ENCODE measurements around the gene ADAMTSL1.

The ADAMTSL1 gene

DNA sequence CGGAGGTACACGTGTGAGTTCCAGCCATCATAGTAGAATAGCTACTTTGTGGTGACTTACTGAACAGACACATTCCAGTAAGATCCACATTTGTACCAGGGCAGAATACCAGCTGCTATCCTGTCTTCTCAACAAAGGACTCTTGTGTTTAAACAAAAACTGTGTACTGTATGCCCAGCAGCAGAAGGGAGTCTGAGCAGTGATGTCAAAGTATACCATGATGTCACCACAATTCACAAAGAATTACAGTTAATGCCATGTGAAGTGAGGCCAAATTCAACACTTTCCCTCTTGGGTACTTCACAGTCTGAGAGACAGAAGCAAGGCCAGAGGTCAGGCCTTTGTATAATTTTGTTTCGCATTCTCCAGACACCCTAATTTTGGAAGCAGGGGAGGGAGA lies 137.0 kb downstream of the ADAMTSL1 start:
- no peak for DNase-seq (ENCODE audit: low spot score)
- TF ChIP-seq, protein P1, sequence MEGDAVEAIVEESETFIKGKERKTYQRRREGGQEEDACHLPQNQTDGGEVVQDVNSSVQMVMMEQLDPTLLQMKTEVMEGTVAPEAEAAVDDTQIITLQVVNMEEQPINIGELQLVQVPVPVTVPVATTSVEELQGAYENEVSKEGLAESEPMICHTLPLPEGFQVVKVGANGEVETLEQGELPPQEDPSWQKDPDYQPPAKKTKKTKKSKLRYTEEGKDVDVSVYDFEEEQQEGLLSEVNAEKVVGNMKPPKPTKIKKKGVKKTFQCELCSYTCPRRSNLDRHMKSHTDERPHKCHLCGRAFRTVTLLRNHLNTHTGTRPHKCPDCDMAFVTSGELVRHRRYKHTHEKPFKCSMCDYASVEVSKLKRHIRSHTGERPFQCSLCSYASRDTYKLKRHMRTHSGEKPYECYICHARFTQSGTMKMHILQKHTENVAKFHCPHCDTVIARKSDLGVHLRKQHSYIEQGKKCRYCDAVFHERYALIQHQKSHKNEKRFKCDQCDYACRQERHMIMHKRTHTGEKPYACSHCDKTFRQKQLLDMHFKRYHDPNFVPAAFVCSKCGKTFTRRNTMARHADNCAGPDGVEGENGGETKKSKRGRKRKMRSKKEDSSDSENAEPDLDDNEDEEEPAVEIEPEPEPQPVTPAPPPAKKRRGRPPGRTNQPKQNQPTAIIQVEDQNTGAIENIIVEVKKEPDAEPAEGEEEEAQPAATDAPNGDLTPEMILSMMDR (IDR thresholded peaks at IDR 0.05; ENCODE audit: borderline replicate concordance, control extremely low read depth, extremely low read depth, insufficient read depth, missing control alignments): no peak

DNA sequence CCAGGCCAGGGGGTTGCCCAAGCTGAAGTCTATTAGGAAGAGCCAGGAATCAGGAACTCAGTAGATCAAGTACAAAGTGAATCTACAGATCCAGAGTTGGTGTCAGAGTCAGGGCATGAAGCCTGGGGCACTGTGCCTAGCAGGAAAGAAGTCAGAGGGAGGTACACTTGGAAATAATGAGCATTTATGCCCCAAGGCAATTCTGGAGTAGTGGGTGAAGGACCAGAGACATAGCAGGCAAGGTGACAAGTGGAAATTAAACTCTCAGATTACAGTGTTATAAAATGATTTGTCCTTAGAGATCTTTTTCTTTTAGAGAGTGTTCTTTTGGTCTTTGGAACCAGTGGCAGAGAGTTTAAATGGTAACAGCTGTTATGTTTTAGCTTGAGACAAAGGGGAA lies 138.0 kb downstream of the ADAMTSL1 start:
- in situ Hi-C loops (cut with MboI; ENCODE audit: low sequenced_read_pairs, unreplicated experiment): no loop called here
- TF ChIP-seq, protein P1 (IDR thresholded peaks at IDR 0.05; ENCODE audit: borderline replicate concordance, control extremely low read depth, extremely low read depth, insufficient read depth, missing control alignments): no peak
- DNase-seq (ENCODE audit: low spot score): no peak

More for the DNA sequence above, 137.0 kb downstream of the ADAMTSL1 start:
- in situ Hi-C loops (cut with MboI; ENCODE audit: low sequenced_read_pairs, unreplicated experiment): no loop called here

DNA sequence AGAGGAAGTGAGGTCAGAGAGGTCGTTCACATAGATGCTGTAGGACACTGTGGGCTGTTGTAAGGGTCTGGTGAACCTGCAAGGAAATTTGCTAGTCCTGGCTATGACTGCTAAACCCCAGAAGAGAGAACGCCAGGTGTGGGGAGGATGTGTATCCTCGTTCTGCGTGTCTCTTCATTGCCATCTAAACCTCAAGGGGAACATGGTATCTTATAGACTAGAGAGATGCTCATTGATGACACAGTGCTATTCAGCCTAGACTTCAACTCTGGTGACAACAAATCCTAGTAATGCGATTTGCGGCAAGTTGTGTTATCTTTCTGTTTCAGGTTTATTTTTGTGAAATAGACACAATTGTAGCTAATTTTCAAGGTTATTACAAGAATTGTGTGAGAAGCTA lies 140.2 kb downstream of the ADAMTSL1 start:
- in situ Hi-C loops (cut with MboI; ENCODE audit: low sequenced_read_pairs, unreplicated experiment): no loop called here
- TF ChIP-seq, protein P1 (IDR thresholded peaks at IDR 0.05; ENCODE audit: borderline replicate concordance, control extremely low read depth, extremely low read depth, insufficient read depth, missing control alignments): no peak
- no peak for DNase-seq (ENCODE audit: low spot score)

DNA sequence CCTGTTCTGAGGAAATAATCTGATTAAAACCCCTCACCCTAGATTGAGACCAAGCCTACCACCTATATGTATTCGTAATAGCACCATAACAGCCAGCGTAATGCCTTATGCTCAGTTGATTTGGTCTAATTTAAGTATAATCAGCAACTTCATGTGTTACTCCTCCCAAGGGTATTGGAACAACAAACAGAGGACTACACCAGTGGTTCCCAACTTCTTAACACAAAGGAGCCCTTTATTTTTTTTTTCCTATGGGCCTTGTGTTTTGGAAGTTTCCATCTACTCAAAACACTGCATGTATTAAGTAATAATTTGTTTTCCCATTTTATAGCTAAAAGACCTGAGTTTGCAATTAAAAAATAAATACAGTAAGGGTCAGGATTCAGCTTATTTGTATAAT lies 140.7 kb downstream of the ADAMTSL1 start:
- TF ChIP-seq, protein P1 (IDR thresholded peaks at IDR 0.05; ENCODE audit: borderline replicate concordance, control extremely low read depth, extremely low read depth, insufficient read depth, missing control alignments): no peak
- no peak for DNase-seq (ENCODE audit: low spot score)
- in situ Hi-C loops (cut with MboI; ENCODE audit: low sequenced_read_pairs, unreplicated experiment): no loop called here

DNA sequence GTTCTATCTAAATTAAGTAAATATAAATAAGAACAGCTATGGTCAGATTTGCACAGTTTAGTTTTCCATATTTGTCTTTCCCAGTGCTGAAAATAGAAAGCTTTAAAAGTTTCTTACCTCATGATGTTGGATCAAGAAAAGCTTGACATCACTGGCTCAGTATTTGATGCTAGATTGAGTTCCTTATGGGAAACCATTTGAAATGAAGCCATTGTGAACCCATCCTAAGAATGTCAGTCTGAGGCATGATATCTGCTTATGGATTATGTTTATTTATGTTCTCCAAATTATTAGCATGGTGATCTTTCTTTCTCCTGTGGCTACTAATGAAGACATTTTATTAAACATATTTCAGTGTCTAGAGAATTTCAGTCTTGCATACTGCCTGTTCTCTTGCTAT lies 143.0 kb downstream of the ADAMTSL1 start:
- no peak for DNase-seq (ENCODE audit: low spot score)
- in situ Hi-C loops (cut with MboI; ENCODE audit: low sequenced_read_pairs, unreplicated experiment): no loop called here
- TF ChIP-seq, protein P1 (IDR thresholded peaks at IDR 0.05; ENCODE audit: borderline replicate concordance, control extremely low read depth, extremely low read depth, insufficient read depth, missing control alignments): no peak

DNA sequence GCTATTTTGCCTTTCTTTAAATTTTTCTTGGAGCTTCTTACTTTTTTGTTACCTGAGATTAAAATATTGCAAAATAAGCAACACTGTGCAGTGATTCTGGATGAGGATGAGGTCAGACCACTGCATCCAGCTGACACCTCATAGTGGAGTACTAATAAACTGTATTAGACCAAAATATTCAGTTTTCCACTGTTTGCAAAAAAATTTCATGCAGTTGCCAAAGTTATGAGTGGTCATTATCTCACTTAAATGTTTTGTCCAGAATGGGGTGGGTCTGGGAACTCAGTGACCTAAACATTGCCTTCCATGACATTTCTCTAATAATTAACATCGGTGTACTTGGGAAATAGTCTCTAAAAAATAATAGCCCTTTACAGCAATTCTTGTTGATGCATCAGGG lies 143.8 kb downstream of the ADAMTSL1 start:
- no peak for DNase-seq (ENCODE audit: low spot score)
- TF ChIP-seq, protein P1 (IDR thresholded peaks at IDR 0.05; ENCODE audit: borderline replicate concordance, control extremely low read depth, extremely low read depth, insufficient read depth, missing control alignments): no peak
- in situ Hi-C loops (cut with MboI; ENCODE audit: low sequenced_read_pairs, unreplicated experiment): no loop called here

DNA sequence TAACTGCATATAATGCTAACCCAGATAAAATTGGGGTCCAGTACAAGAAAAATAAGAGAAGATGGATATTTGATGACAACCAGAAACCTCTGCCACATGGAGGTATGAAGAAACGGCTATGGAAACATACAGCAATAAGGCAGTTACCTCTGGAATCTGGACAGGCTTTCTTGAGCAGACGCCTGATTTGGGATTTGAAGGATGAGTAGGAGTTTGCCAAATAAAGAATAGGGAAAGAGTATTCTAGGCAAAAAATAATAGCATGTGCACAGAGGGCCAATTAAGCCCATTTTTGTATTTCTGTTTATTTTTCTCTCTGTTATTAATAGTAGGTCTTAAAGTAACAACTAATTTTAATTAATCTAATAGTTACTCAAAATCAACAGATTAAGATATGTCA lies 144.9 kb downstream of the ADAMTSL1 start:
- TF ChIP-seq, protein P1 (IDR thresholded peaks at IDR 0.05; ENCODE audit: borderline replicate concordance, control extremely low read depth, extremely low read depth, insufficient read depth, missing control alignments): no peak
- in situ Hi-C loops (cut with MboI; ENCODE audit: low sequenced_read_pairs, unreplicated experiment): no loop called here
- no peak for DNase-seq (ENCODE audit: low spot score)
